ENCODE data around the gene CEP126.

DNA sequence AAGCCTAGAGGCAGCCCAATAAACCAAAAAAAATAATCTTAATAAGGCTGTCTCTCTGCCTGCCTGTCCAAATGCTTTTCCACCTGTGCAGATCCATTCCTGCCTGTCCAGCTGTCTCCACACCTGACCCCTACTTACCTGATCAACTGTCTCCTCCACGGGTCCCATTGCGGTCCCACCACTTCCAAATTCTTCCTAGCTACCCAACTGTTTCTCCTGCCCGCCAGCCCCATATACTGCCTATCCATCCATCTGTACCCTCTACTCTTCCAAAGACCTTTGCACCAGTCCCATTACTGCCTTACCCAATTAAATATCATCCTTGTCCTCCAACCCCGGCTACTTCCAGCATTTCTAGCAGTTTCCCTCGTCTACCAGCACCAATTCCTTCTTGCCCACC lies 40.9 kb downstream of the CEP126 start:
- TF ChIP-seq BHLHE40 (IDR thresholded peaks at IDR 0.05; ENCODE audit: borderline replicate concordance): no peak
- no peak for TF ChIP-seq FOXK2 (IDR thresholded peaks at IDR 0.05)

All from HEK293T (cell line).